Neuronal stem cell (in vitro differentiated cells): ENCODE measurements around the gene DHX57.

Experiments used
- DNase-seq: peaks from one replicate; pipeline ENCODE4 v3.0.0-alpha.2; 2013; ENCODE audit warnings: low spot score
- H2AFZ ChIP-seq: one replicate; pipeline ENCODE4 v1.6.1; 2013; ENCODE audit warnings: mild to moderate bottlenecking, low read length, inconsistent platforms
- H2AK5ac ChIP-seq: 2 replicates; pipeline ENCODE4 v1.6.1; 2013; ENCODE audit warnings: low read depth, mild to moderate bottlenecking, inconsistent platforms, low read length, moderate library complexity, mixed read lengths
- H2BK120ac ChIP-seq: 2 replicates; pipeline ENCODE4 v1.6.1; 2013; ENCODE audit warnings: low read depth, mild to moderate bottlenecking, inconsistent platforms, low read length, moderate library complexity, mixed read lengths
- H2BK12ac ChIP-seq: one replicate; pipeline ENCODE4 v1.6.1; 2013; ENCODE audit warnings: low read length, inconsistent platforms
- H2BK15ac ChIP-seq: 2 replicates; pipeline ENCODE4 v1.6.1; 2013; ENCODE audit warnings: mild to moderate bottlenecking, low read length, inconsistent platforms, mixed read lengths
- H2BK5ac ChIP-seq: one replicate; pipeline ENCODE4 v1.6.1; 2013; ENCODE audit warnings: inconsistent platforms, mild to moderate bottlenecking, low read length, moderate library complexity
- H3K14ac ChIP-seq: one replicate; pipeline ENCODE4 v1.6.1; 2013; ENCODE audit warnings: low read length, inconsistent platforms
- H3K18ac ChIP-seq: 2 replicates; pipeline ENCODE4 v1.6.1; 2013; ENCODE audit warnings: low read length, inconsistent platforms
- H3K23ac ChIP-seq: 2 replicates; pipeline ENCODE4 v1.6.1; 2013; ENCODE audit warnings: low read depth, mild to moderate bottlenecking, mixed read lengths, low read length, inconsistent platforms; ENCODE audit not compliant: poor library complexity
- H3K27ac ChIP-seq: replicated peaks from 3 replicates; pipeline ENCODE4 v1.5.1; 2013; ENCODE audit warnings: low read length, inconsistent platforms
- H3K27me3 ChIP-seq, 3 experiments: 2 replicates each; pipeline ENCODE4 v1.6.1; 2013; ENCODE audit warnings: low read length in 3 of 3, mild to moderate bottlenecking in 2 of 3, inconsistent platforms in 1 of 3, low read depth in 1 of 3, mixed read lengths in 1 of 3, moderate library complexity in 1 of 3; ENCODE audit not compliant: control insufficient read depth in 3 of 3, insufficient read depth in 3 of 3
- H3K36me3 ChIP-seq, 2 donors: replicated peaks in 1 of 2; 2 replicates each; pipeline ENCODE4 v1.6.1; 2013; ENCODE audit warnings: low read length in 2 of 2; ENCODE audit not compliant: control insufficient read depth in 2 of 2, insufficient read depth in 2 of 2
- H3K4ac ChIP-seq: 2 replicates; pipeline ENCODE4 v1.6.1; 2013; ENCODE audit warnings: inconsistent platforms, mild to moderate bottlenecking, low read length, moderate library complexity
- H3K4me1 ChIP-seq, 2 donors: 1 replicate in 1 of 2; 2 replicates in 1 of 2; pipeline ENCODE4 v1.6.1; 2013; ENCODE audit warnings: low read length in 2 of 2, low read depth in 1 of 2; ENCODE audit not compliant: control insufficient read depth in 2 of 2, insufficient read depth in 1 of 2
- H3K4me2 ChIP-seq: one replicate; pipeline ENCODE4 v1.6.1; 2013; ENCODE audit warnings: mild to moderate bottlenecking, low read length, inconsistent platforms; ENCODE audit not compliant: insufficient read depth, poor library complexity, severe bottlenecking
- H3K4me3 ChIP-seq, 2 donors: 2 replicates each; pipeline ENCODE4 v1.5.1; 2013; ENCODE audit warnings: low read length in 2 of 2, mild to moderate bottlenecking in 2 of 2, inconsistent platforms in 1 of 2, moderate library complexity in 1 of 2
- H3K79me1 ChIP-seq: one replicate; pipeline ENCODE4 v1.6.1; 2013; ENCODE audit warnings: low read depth, mild to moderate bottlenecking, inconsistent platforms, low read length, moderate library complexity
- H3K9ac ChIP-seq: one replicate; pipeline ENCODE4 v1.6.1; 2013; ENCODE audit warnings: mild to moderate bottlenecking, low read depth, low read length, inconsistent platforms; ENCODE audit not compliant: poor library complexity
- H3K9me3 ChIP-seq, 2 donors: replicated peaks in 1 of 2; 2 replicates each; pipeline versions ENCODE3 to v1.6.1; 2013; ENCODE audit warnings: low read length in 2 of 2, mild to moderate bottlenecking in 2 of 2, inconsistent platforms in 1 of 2, low read depth in 1 of 2, mixed read lengths in 1 of 2, moderate library complexity in 1 of 2; ENCODE audit not compliant: control insufficient read depth in 2 of 2, insufficient read depth in 1 of 2
- H4K8ac ChIP-seq: one replicate; pipeline ENCODE4 v1.6.1; 2013; ENCODE audit warnings: low read depth, mild to moderate bottlenecking, inconsistent platforms, low read length, moderate library complexity
- H4K91ac ChIP-seq: one replicate; pipeline ENCODE4 v1.6.1; 2013; ENCODE audit warnings: low read length, low read depth, mild to moderate bottlenecking, inconsistent platforms; ENCODE audit not compliant: poor library complexity
- WGBS, 2 donors: extraction: QIAGEN DNeasy Blood & Tissue Kit; methylation state at CpG; one replicate each; pipeline ENCODE4 v1.1.7; 2013; ENCODE audit warnings: missing lambda C conversion rate in 2 of 2, mixed read lengths in 1 of 2; ENCODE audit not compliant: insufficient read length in 2 of 2, insufficient replicate concordance in 1 of 2; ENCODE audit errors: extremely low coverage in 2 of 2; 5-methylcytosine and 5-hydroxymethylcytosine counted together

Gene DHX57

GRCh38 chr2:38754049-38754448, 121.7 kb downstream of the DHX57 start:
- H2BK5ac ChIP-seq, result no peak overlapping the region
- peaks cover 0 to 4% of the 10 kb centered on the region in 2 donors for H3K9me3 ChIP-seq
- no peak overlapping the region for H4K91ac ChIP-seq
- H2AFZ ChIP-seq, result no peak overlapping the region
- H3K79me1 ChIP-seq, result no peaks in the 10 kb centered on the region
- no peak overlapping the region for H4K8ac ChIP-seq
- H3K23ac ChIP-seq, result no peak overlapping the region
- no peak overlapping the region for H3K27ac ChIP-seq
- H3K27me3 ChIP-seq, result no peaks in the 10 kb centered on the region
- no peak overlapping the region for H2AK5ac ChIP-seq
- peaks cover 0 to 7% of the 10 kb centered on the region in 2 donors for H3K4me1 ChIP-seq
- no peak overlapping the region for H3K9ac ChIP-seq
- H3K4me2 ChIP-seq, result no peak overlapping the region
- no peak overlapping the region for H3K4ac ChIP-seq
- H3K4me3 ChIP-seq, result no peak overlapping the region
- H3K18ac ChIP-seq, result no peak overlapping the region
- no peak for DNase-seq
- H2BK15ac ChIP-seq, result no peak overlapping the region
- no peak overlapping the region for H2BK120ac ChIP-seq
- H2BK12ac ChIP-seq, result no peak overlapping the region
- H3K36me3 ChIP-seq, result peaks cover under 1 to 12% of the 10 kb centered on the region in 2 donors
- H3K14ac ChIP-seq, result no peak overlapping the region

GRCh38 chr2:38751596-38752410, 123.9 kb downstream of the DHX57 start:
- DNase-seq, result peak; percentile 51
- Histone ChIP-seq H3K14ac (peak overlapping the region; percentile 22), H3K4me2 (peak overlapping the region; percentile 98), H4K91ac (peak overlapping the region; percentile 66), H3K9me3 (peaks cover 0 to 2% of the 10 kb centered on the region in 2 donors), H3K23ac (no peak overlapping the region), H4K8ac (peak overlapping the region; percentile 99), H2AK5ac (peak overlapping the region; percentile 80), H3K79me1 (no peaks in the 10 kb centered on the region), H2BK5ac (peak overlapping the region; percentile 95), H3K27ac (peak overlapping the region; percentile 99), H2BK12ac (no peak overlapping the region), H3K4ac (no peak overlapping the region), H2AFZ (peak overlapping the region; percentile 78), H3K9ac (peak overlapping the region; percentile 71), H2BK120ac (peak overlapping the region; percentile 51), H3K36me3 (peaks cover 13 to 35% of the 10 kb centered on the region in 2 donors), H3K4me3 (peak overlapping the region; percentile 58 to 79), H2BK15ac (peak overlapping the region; percentile 61), H3K4me1 (peaks cover 1 to 20% of the 10 kb centered on the region in 2 donors), H3K18ac (peak overlapping the region; percentile 81), H3K27me3 (no peaks in the 10 kb centered on the region)
- no CpG with 5 or more reads among the region's 18 CpGs for WGBS, 2 donors

GRCh38 chr2:38750891-38751595, 124.7 kb downstream of the DHX57 start, which contains the start of gene SRSF7:
Gene SRSF7 (minus strand): TSS chr2:38751361. CDS start chr2:38751256, 105 bp downstream.
- DNase-seq, result peak; percentile 99
- peak within 1 kb of the TSS; percentile 100 for H3K18ac ChIP-seq
- WGBS, 2 donors, result no CpG with 5 or more reads among the region's 68 CpGs
- peak within 1 kb of the TSS; percentile 80 to 98 for H3K4me3 ChIP-seq
- no peaks in the 10 kb centered on the region for H3K27me3 ChIP-seq
- peaks cover 15 to 42% of the 10 kb centered on the region in 2 donors for H3K36me3 ChIP-seq
- no peak within 1 kb of the TSS for H2BK12ac ChIP-seq
- peak within 1 kb of the TSS; percentile 98 for H3K4me2 ChIP-seq
- peak within 1 kb of the TSS; percentile 99 for H3K9ac ChIP-seq
- H2AFZ ChIP-seq, result peak within 1 kb of the TSS; percentile 78
- peaks cover 1 to 20% of the 10 kb centered on the region in 2 donors for H3K4me1 ChIP-seq
- peak within 1 kb of the TSS; percentile 99 for H4K8ac ChIP-seq
- peak within 1 kb of the TSS; percentile 91 for H2BK15ac ChIP-seq
- peak within 1 kb of the TSS; percentile 99 for H3K27ac ChIP-seq
- H3K14ac ChIP-seq, result peak within 1 kb of the TSS; percentile 95
- H3K23ac ChIP-seq, result peak within 1 kb of the TSS; percentile 100
- H2BK5ac ChIP-seq, result peak within 1 kb of the TSS; percentile 95
- peak within 1 kb of the TSS; percentile 66 for H4K91ac ChIP-seq
- no peaks in the 10 kb centered on the region for H3K9me3 ChIP-seq
- H3K4ac ChIP-seq, result peak within 1 kb of the TSS; percentile 81
- H2AK5ac ChIP-seq, result peak within 1 kb of the TSS; percentile 80
- peak within 1 kb of the TSS; percentile 51 for H2BK120ac ChIP-seq
- H3K79me1 ChIP-seq, result no peaks in the 10 kb centered on the region
